ENCODE measurements around the gene DCTN2.

DNA sequence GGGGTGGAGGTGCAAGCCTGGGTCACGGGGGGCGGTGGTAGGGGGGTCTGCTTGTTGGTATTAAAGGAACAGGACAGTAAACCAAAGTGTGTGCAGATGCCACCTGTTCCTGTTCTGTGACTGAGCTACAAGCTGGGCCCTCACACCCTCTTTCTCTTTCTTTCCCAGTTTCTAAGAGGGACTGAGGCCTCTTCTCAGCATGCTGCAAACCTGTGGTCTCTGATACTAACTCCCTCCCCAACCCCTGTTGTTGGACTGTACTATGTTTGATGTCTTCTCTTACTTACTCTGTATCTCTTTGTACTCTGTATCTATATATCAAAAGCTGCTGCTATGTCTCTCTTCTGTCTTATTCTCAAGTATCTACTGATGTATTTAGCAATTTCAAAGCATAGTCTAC is 37.1 kb upstream of the DCTN2 start:
- no peak for TF ChIP-seq EZH2 (IDR thresholded peaks at IDR 0.05; ENCODE audit: borderline replicate concordance, insufficient read depth, low read depth, low read length, poor library complexity, severe bottlenecking)
- TF ChIP-seq, protein P1, sequence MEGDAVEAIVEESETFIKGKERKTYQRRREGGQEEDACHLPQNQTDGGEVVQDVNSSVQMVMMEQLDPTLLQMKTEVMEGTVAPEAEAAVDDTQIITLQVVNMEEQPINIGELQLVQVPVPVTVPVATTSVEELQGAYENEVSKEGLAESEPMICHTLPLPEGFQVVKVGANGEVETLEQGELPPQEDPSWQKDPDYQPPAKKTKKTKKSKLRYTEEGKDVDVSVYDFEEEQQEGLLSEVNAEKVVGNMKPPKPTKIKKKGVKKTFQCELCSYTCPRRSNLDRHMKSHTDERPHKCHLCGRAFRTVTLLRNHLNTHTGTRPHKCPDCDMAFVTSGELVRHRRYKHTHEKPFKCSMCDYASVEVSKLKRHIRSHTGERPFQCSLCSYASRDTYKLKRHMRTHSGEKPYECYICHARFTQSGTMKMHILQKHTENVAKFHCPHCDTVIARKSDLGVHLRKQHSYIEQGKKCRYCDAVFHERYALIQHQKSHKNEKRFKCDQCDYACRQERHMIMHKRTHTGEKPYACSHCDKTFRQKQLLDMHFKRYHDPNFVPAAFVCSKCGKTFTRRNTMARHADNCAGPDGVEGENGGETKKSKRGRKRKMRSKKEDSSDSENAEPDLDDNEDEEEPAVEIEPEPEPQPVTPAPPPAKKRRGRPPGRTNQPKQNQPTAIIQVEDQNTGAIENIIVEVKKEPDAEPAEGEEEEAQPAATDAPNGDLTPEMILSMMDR (IDR thresholded peaks at IDR 0.05), result no peak
